Caco-2 (cell line): Measurements from ENCODE around the gene ZNF148. TPM values are rescaled to one million over a fixed set of nuclear protein-coding genes. Genes with fewer than 3 reads are reported as not detected.

Experiments
- BruUV-seq: library from RNA; stranded (reverse); fragments of 400-500 nt; replicated peaks from 2 replicates; lab custom pipeline; 2021; lab: Mats Ljungman, UMichigan
- CTCF ChIA-PET: fragments of 300-600 bp; sonication (Branson Sonifier 250); formaldehyde crosslinking; loops from one replicate; lab custom pipeline; 2022; ENCODE audit warnings: antibody characterized with exemption; lab: Charles Lee
- POLR2A ChIA-PET: fragments of 300-600 bp; sonication (Branson Sonifier 250); formaldehyde crosslinking; loops from one replicate; lab custom pipeline; 2022; ENCODE audit warnings: antibody characterized with exemption; lab: Charles Lee
- DNase-seq, 2 experiments: peaks; one replicate each; pipeline versions ENCODE4 v3.0.0 to v3.0.0-alpha.2; 2020 to 2022
- H3K27me3 ChIP-seq: replicated peaks from 2 replicates; pipeline ENCODE4 v1.6.0; 2011; ENCODE audit warnings: low read length; ENCODE audit not compliant: control insufficient read depth, insufficient read depth
- H3K36me3 ChIP-seq: 2 replicates; pipeline ENCODE4 v1.5.1; 2011; ENCODE audit warnings: low read length; ENCODE audit not compliant: control insufficient read depth, insufficient read depth
- H3K4me1 ChIP-seq: fragments of 250-450 bp; sonication (Bioruptor Pico); 2 replicates; pipeline ENCODE4 v1.5.1; 2020; ENCODE audit warnings: mild to moderate bottlenecking
- H3K4me3 ChIP-seq: 2 replicates; pipeline ENCODE4 v1.5.1; 2011; ENCODE audit warnings: low read depth, mild to moderate bottlenecking, control low read depth, low read length
- H3K9me3 ChIP-seq: fragments of 250-450 bp; sonication (Bioruptor Pico); 2 replicates; pipeline ENCODE4 v1.5.1; 2020; ENCODE audit warnings: mild to moderate bottlenecking, moderate library complexity
- H3K27ac Mint-ChIP-seq: one replicate; pipeline ENCODE4 v1.8.0; 2022; ENCODE audit warnings: mixed read lengths; ENCODE audit not compliant: unreplicated experiment
- H3K27me3 Mint-ChIP-seq: one replicate; pipeline ENCODE4 v1.8.0; 2022; ENCODE audit warnings: mixed read lengths; ENCODE audit not compliant: insufficient read depth, unreplicated experiment
- H3K36me3 Mint-ChIP-seq: one replicate; pipeline ENCODE4 v1.8.0; 2022; ENCODE audit warnings: mild to moderate bottlenecking, mixed read lengths; ENCODE audit not compliant: insufficient read depth, unreplicated experiment
- H3K4me1 Mint-ChIP-seq: one replicate; pipeline ENCODE4 v1.8.0; 2022; ENCODE audit warnings: low read depth, mixed read lengths; ENCODE audit not compliant: unreplicated experiment
- H3K4me3 Mint-ChIP-seq: one replicate; pipeline ENCODE4 v1.8.0; 2022; ENCODE audit warnings: mild to moderate bottlenecking, moderate library complexity, mixed read lengths; ENCODE audit not compliant: unreplicated experiment
- H3K9me3 Mint-ChIP-seq: one replicate; pipeline ENCODE4 v1.8.0; 2022; ENCODE audit warnings: mixed read lengths; ENCODE audit not compliant: unreplicated experiment
- CTCF ChIP-seq, 2 experiments: fragments of 200-600 bp in 1 of 2; IDR thresholded peaks; 1 replicate in 1 of 2; 2 replicates in 1 of 2; pipeline versions ENCODE4 v1.5.1 to v1.8.0; 2011 to 2022; ENCODE audit warnings: antibody characterized with exemption in 1 of 2, control low read depth in 1 of 2, inconsistent platforms in 1 of 2, low read depth in 1 of 2, low read length in 1 of 2, mild to moderate bottlenecking in 1 of 2, moderate library complexity in 1 of 2; ENCODE audit not compliant: insufficient read depth in 1 of 2, severe bottlenecking in 1 of 2, unreplicated experiment in 1 of 2
- intact Hi-C: fragments of 100-400 bp; cut with micrococcal nuclease; formaldehyde crosslinking; loops from one replicate; pipeline ENCODE4 v1.10.0; 2022; ENCODE audit not compliant: unreplicated experiment
- total RNA-seq: library from RNA; stranded (reverse); gene quantifications from 2 replicates; pipeline ENCODE4 v1.2.3, GENCODE V29; 2022

The ZNF148 gene
- total RNA-seq, 1 experiment from 2014 or later: 33.3 TPM

GRCh38 chr3:125267460-125267859, 107.7 kb downstream of the ZNF148 start:
- POLR2A ChIA-PET: interaction anchor here (0.7 kb wide), 1 partner anchor 8 kb away, joined by 5 read pairs; no protein-coding TSS in a partner anchor

DNA sequence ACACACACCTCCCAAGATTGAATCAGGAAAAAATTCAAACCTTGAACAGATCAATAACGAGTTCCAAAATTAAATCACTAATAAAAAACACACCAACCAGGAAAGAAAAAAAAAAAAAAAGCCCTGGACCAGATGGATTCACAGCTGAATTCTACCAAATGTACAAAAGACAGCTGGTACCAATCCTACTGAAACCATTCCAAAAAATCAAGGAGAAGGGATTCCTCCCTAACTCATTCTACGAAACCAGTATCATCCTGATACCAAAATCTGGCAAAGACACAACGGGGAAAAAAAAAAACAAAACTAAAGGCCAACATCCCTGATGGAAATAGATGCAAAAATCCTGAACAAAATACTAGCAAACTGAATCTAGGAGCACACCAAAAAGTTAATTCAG, 108.2 kb downstream of the ZNF148 start:
- no peaks in the 10 kb centered on the region for H3K4me1 ChIP-seq
- Mint-ChIP-seq H3K9me3 (no peaks in the 10 kb centered on the region), H3K27me3 (no peaks in the 10 kb centered on the region), H3K36me3 (peaks cover 15% of the 10 kb centered on the region), H3K4me1 (no peaks in the 10 kb centered on the region), H3K27ac (no peak overlapping the region), H3K4me3 (no peak overlapping the region)
- no peaks in the 10 kb centered on the region for H3K36me3 ChIP-seq
- ChIA-PET CTCF (no interaction called here), POLR2A (interaction anchor here (0.7 kb wide), 1 partner anchor 9 kb away, joined by 5 read pairs; no protein-coding TSS in a partner anchor)
- TF ChIP-seq CTCF (IDR thresholded peaks at IDR 0.05; ENCODE audit: insufficient read depth in 1 of 2, low read depth in 1 of 2, low read length in 1 of 2, severe bottlenecking in 1 of 2, unreplicated experiment in 1 of 2): no peak
- H3K9me3 ChIP-seq: no peaks in the 10 kb centered on the region
- no peak overlapping the region for H3K4me3 ChIP-seq
- H3K27me3 ChIP-seq: no peaks in the 10 kb centered on the region
- DNase-seq: no peak
- intact Hi-C loops: no loop called here
- no TSS peak for BruUV-seq

More at GRCh38 chr3:125267460-125267859, 107.7 kb downstream of the ZNF148 start:
- DNase-seq: no peak
- intact Hi-C loops: no loop called here
- TF ChIP-seq CTCF (IDR thresholded peaks at IDR 0.05; ENCODE audit: insufficient read depth in 1 of 2, low read depth in 1 of 2, low read length in 1 of 2, severe bottlenecking in 1 of 2, unreplicated experiment in 1 of 2): no peak
- Mint-ChIP-seq H3K36me3 (peaks cover 17% of the 10 kb centered on the region), H3K27me3 (no peaks in the 10 kb centered on the region), H3K9me3 (no peaks in the 10 kb centered on the region), H3K4me3 (no peak overlapping the region), H3K27ac (no peak overlapping the region), H3K4me1 (no peaks in the 10 kb centered on the region)
- no peaks in the 10 kb centered on the region for H3K36me3 ChIP-seq
- H3K9me3 ChIP-seq: no peaks in the 10 kb centered on the region
- BruUV-seq: no TSS peak
- no peak overlapping the region for H3K4me3 ChIP-seq
- CTCF ChIA-PET: no interaction called here
- H3K27me3 ChIP-seq: no peaks in the 10 kb centered on the region
- no peaks in the 10 kb centered on the region for H3K4me1 ChIP-seq

DNA sequence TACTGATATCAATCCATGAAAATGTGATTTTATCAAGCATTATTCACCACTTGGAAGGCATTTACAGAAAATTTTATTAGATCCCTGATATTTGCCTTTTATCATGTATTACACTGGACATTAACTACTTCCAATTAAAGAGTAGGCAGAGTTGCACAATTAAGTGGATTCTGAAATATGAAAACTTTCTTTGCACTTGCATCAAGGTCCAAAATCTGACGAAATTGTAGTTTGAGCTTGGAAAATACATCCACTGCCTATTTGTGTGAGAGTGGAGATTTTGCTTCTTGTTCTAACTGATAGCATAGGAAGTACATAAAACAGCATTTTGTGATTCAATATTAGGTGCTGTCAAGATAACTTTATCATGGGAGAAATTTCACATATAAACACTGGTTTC, 113.0 kb downstream of the ZNF148 start:
- ChIA-PET POLR2A (no interaction called here), CTCF (interaction anchor here (0.6 kb wide), 1 partner anchor 201 kb away, joined by 4 read pairs; no protein-coding TSS in a partner anchor)
- Histone ChIP-seq H3K9me3 (peaks cover 4% of the 10 kb centered on the region), H3K36me3 (no peaks in the 10 kb centered on the region), H3K4me3 (no peak overlapping the region), H3K4me1 (no peaks in the 10 kb centered on the region), H3K27me3 (no peaks in the 10 kb centered on the region)
- peaks cover 14% of the 10 kb centered on the region for H3K36me3 Mint-ChIP-seq
- no peak overlapping the region for H3K4me3 Mint-ChIP-seq
- peaks cover 10% of the 10 kb centered on the region for H3K9me3 Mint-ChIP-seq
- H3K4me1 Mint-ChIP-seq: no peaks in the 10 kb centered on the region
- no TSS peak for BruUV-seq
- TF ChIP-seq CTCF (IDR thresholded peaks at IDR 0.05; ENCODE audit: insufficient read depth in 1 of 2, low read depth in 1 of 2, low read length in 1 of 2, severe bottlenecking in 1 of 2, unreplicated experiment in 1 of 2): no peak
- no peak for DNase-seq
- H3K27ac Mint-ChIP-seq: no peak overlapping the region
- intact Hi-C loops: no loop called here
- H3K27me3 Mint-ChIP-seq: no peaks in the 10 kb centered on the region
